GM18868 (cell line): ENCODE measurements around the gene YEATS4.

Experiments
- ATAC-seq: cut with Tn5 transposase; IDR thresholded peaks from one replicate; pipeline ENCODE4 v1.9.1; 2021; ENCODE audit warnings: mild to moderate bottlenecking, moderate library complexity; ENCODE audit not compliant: unreplicated experiment

YEATS4 gene

GRCh38 chr12:69430942-69431590, 71.5 kb downstream of the YEATS4 start:
- no peak for ATAC-seq

GRCh38 chr12:69431591-69432222, 72.2 kb downstream of the YEATS4 start:
- no peak for ATAC-seq

- no peak for ATAC-seq
Measured at GRCh38 chr12:69433653-69434052, 74.1 kb downstream of the YEATS4 start.

GRCh38 chr12:69435644-69436043, 76.1 kb downstream of the YEATS4 start:
- ATAC-seq: no peak

- ATAC-seq: no peak
Measured at GRCh38 chr12:69437073-69437472, 77.5 kb downstream of the YEATS4 start.

GRCh38 chr12:69438539-69438938, 79.0 kb downstream of the YEATS4 start:
- no peak for ATAC-seq

- ATAC-seq: no peak
Measured at GRCh38 chr12:69440016-69440415, 80.5 kb downstream of the YEATS4 start.
